Astrocyte (in vitro differentiated cells and primary cell): ENCODE data around the gene CNOT1.

Source experiments
- EZH2 ChIP-seq: IDR thresholded peaks from 2 replicates; pipeline ENCODE4 v1.6.1; 2012; ENCODE audit warnings: mild to moderate bottlenecking, low read length, inconsistent platforms; ENCODE audit not compliant: insufficient read depth
- TF ChIP-seq, protein P1 (sequence below): IDR thresholded peaks from 2 replicates; pipeline ENCODE4 v1.5.1; 2011; ENCODE audit warnings: low read depth, mild to moderate bottlenecking, inconsistent platforms, low read length, moderate library complexity; ENCODE audit not compliant: insufficient read depth

DNA sequence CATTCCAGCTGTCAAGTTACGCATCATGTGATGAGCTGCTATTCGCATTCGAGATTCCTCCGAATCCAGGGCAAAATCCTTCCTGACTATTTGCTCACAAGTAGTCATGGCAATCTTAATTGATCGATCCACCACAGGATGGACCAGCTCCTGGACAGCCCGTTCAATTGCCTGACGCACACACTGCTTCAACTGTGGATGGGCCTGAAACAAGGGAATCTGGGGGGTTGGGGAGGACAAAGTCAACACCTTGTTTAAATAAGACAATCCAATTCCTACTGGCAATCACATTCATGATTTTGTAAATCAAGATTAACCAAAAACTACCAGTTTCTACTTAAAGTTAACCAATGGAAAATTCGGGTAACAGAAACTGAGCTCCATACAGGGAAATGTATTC is 85.9 kb downstream of the CNOT1 start:
- TF ChIP-seq, protein P1, sequence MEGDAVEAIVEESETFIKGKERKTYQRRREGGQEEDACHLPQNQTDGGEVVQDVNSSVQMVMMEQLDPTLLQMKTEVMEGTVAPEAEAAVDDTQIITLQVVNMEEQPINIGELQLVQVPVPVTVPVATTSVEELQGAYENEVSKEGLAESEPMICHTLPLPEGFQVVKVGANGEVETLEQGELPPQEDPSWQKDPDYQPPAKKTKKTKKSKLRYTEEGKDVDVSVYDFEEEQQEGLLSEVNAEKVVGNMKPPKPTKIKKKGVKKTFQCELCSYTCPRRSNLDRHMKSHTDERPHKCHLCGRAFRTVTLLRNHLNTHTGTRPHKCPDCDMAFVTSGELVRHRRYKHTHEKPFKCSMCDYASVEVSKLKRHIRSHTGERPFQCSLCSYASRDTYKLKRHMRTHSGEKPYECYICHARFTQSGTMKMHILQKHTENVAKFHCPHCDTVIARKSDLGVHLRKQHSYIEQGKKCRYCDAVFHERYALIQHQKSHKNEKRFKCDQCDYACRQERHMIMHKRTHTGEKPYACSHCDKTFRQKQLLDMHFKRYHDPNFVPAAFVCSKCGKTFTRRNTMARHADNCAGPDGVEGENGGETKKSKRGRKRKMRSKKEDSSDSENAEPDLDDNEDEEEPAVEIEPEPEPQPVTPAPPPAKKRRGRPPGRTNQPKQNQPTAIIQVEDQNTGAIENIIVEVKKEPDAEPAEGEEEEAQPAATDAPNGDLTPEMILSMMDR: no peak
- no peak for TF ChIP-seq EZH2
